ENCODE data around the gene LIMA1. TPM values are rescaled to one million over a fixed set of nuclear protein-coding genes. Genes with fewer than 3 reads are reported as not detected.

LIMA1 gene
- total RNA-seq, 3 donors from 2014 or later: 128 to 162 (median 156) TPM

DNA sequence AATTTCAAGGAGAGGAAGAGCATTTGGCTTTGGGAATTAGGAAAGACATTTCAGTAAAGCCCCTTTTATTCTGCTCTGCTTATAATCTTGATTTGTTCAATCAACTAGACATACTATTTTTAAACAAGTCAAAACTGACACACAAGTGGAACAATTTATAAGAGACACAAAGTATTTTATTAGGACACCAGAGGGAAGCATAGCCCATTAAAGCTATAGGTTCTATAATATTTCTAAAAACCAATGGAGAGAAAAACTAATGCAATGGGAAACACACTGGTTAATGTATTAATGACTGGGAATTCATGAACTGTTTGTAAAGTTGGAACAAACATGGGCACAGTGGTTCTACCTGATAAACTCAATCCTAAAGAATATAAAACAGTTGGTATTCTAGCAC, 100.9 kb downstream of the LIMA1 start:
- DNase-seq (ENCODE audit: low spot score in 2 of 2): no peak
- intact Hi-C loops (cut with DNase I; ENCODE audit: low total_unique reads): no loop called here
- Histone ChIP-seq H3K4me1 (peaks cover 0 to 6% of the 10 kb centered on the region in 2 donors), H3K36me3 (no peaks in the 10 kb centered on the region), H3K9me3 (no peaks in the 10 kb centered on the region), H3K4me3 (no peak overlapping the region), H3K27me3 (no peaks in the 10 kb centered on the region), H3K27ac (no peak overlapping the region)
- TF ChIP-seq, protein P1, sequence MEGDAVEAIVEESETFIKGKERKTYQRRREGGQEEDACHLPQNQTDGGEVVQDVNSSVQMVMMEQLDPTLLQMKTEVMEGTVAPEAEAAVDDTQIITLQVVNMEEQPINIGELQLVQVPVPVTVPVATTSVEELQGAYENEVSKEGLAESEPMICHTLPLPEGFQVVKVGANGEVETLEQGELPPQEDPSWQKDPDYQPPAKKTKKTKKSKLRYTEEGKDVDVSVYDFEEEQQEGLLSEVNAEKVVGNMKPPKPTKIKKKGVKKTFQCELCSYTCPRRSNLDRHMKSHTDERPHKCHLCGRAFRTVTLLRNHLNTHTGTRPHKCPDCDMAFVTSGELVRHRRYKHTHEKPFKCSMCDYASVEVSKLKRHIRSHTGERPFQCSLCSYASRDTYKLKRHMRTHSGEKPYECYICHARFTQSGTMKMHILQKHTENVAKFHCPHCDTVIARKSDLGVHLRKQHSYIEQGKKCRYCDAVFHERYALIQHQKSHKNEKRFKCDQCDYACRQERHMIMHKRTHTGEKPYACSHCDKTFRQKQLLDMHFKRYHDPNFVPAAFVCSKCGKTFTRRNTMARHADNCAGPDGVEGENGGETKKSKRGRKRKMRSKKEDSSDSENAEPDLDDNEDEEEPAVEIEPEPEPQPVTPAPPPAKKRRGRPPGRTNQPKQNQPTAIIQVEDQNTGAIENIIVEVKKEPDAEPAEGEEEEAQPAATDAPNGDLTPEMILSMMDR (IDR thresholded peaks at IDR 0.05): no peak
- no peak for TF ChIP-seq POLR2A (IDR thresholded peaks at IDR 0.05)
- TF ChIP-seq POLR2AphosphoS5 (IDR thresholded peaks at IDR 0.05): no peak

DNA sequence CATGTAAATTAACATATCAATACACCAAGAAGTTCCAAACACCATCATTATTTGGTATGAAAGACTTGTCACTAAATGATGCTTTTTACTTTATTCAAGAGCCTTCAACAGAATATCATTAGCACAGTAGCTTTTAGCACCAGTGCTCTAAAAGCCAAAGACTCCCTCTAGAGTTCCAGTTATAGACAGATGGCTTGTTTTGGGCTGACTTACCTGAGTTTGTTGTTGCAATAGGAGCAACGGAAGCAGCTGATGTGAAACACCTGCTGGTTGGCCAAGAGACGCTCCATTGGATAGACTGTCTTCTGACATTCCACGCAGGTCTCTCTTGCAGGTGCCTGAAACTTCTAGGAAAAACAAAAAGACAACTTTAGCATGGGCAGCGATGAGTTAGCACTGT, 101.6 kb downstream of the LIMA1 start:
- Histone ChIP-seq H3K27me3 (no peaks in the 10 kb centered on the region), H3K4me1 (peaks cover 0 to 5% of the 10 kb centered on the region in 2 donors), H3K4me3 (no peak overlapping the region), H3K9me3 (no peaks in the 10 kb centered on the region), H3K27ac (no peak overlapping the region), H3K36me3 (no peaks in the 10 kb centered on the region)
- intact Hi-C loops (cut with DNase I; ENCODE audit: low total_unique reads): no loop called here
- TF ChIP-seq POLR2A (IDR thresholded peaks at IDR 0.05) (no peak), POLR2AphosphoS5 (IDR thresholded peaks at IDR 0.05) (no peak)
- TF ChIP-seq, protein P1 (IDR thresholded peaks at IDR 0.05): no peak
- no peak for DNase-seq (ENCODE audit: low spot score in 2 of 2)

DNA sequence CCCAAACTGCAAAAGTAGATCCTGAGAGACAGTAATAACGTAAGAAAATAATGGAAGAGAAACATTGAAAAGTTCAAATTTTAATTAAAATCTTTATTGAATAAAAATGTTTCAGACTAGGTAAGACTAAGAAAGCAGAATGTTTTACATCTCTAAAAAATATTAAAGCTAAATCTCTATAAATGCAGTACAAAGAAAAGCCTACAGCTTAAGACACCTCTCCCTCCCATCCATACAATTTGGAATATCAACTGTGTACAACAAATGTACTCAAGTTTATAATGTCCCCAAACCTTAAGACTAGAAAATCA, 107.6 kb downstream of the LIMA1 start:
- Histone ChIP-seq H3K27me3 (no peaks in the 10 kb centered on the region), H3K4me3 (no peak overlapping the region), H3K9me3 (no peaks in the 10 kb centered on the region), H3K36me3 (no peaks in the 10 kb centered on the region), H3K4me1 (no peaks in the 10 kb centered on the region), H3K27ac (no peak overlapping the region)
- intact Hi-C loops (cut with DNase I; ENCODE audit: low total_unique reads): loop anchor here (10.0 kb wide), 1 partner anchor 91 kb away; the partner anchor contains the start of gene SMARCD1
- no peak for DNase-seq (ENCODE audit: low spot score in 2 of 2)
- TF ChIP-seq POLR2A (IDR thresholded peaks at IDR 0.05): no peak
- no peak for TF ChIP-seq POLR2AphosphoS5 (IDR thresholded peaks at IDR 0.05)
- TF ChIP-seq, protein P1 (IDR thresholded peaks at IDR 0.05): no peak

DNA sequence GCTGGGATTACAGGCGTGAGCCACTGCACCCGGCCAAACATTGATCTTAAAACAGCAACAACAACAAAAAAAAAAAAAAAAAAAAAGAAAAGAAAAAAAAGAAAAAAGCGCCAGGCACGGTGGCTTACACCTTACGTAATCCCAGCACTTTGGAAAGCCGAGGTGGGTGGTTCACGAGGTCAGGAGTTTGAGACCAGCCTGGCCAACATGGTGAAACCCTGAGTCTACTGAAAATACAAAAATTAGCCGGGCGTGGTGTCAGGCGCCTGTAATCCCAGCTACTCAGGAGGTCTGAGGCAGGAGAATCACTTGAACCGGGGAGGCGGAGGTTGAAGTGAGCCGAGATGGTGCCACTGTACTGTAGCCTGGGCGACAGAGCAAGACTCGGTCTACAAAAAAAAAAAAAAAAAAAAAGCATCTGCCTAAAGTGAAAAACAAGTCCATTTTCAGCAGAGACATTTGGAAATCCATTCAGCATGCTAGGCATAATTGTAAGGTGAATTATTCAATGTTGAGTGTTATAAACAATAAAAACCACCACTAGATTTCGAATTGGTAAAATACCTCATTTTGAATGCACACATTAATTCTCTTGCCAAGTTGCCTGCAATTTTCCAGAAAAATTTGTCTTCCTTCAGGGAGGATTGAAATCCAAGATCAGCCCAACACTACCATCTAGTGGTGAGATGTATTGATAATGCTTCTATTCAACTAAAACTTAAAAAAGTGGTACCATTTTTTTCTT, 108.2 kb downstream of the LIMA1 start:
- no peaks in the 10 kb centered on the region for H3K9me3 ChIP-seq
- intact Hi-C loops (cut with DNase I; ENCODE audit: low total_unique reads): loop anchor here (10.0 kb wide), 1 partner anchor 90 kb away; the partner anchor contains the start of gene SMARCD1
- H3K27me3 ChIP-seq: no peaks in the 10 kb centered on the region
- TF ChIP-seq, protein P1 (IDR thresholded peaks at IDR 0.05): peak; percentile 34 to 85 (median 76)
- TF ChIP-seq POLR2A (IDR thresholded peaks at IDR 0.05): no peak
- H3K4me3 ChIP-seq: no peak overlapping the region
- no peaks in the 10 kb centered on the region for H3K4me1 ChIP-seq
- no peaks in the 10 kb centered on the region for H3K36me3 ChIP-seq
- DNase-seq (ENCODE audit: low spot score in 2 of 2): no peak
- H3K27ac ChIP-seq: no peak overlapping the region

DNA sequence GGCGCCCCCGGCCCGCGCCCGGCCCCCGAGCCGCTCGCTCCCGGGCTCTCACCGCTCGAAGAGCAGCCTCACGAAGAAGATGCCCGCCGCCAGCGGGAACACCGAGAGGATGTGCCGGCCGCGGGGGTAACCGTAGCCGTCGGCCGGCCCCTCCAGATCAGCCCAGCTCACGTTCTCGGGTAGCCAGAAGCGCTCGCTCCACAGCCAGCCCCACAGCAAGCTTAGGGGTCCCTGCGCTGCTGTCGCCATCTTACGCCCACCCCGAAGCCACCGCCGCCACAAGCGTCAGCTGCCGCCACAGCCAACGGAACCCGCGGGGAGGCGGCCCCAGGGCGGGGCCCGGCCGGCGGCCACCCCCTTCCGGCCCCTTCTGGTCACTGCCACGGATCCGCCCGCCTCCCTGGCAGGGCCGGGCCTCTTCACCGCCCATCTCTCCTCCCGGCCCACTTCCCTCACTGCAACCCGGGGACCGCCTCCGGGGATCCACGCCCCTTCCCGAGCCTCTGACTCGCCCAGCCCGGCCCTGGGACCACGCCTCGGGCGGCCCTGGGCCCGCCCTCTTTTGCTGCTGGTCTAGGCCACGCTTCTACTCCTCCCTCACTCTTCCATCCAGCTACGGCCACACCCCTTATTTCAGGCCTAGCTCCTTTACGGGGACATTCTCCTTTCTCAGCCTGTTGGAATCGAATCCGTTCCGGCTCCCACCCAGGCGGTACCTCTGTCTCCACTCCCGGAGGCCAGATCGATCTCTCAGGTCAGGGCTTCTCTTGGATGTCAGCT, 116.1 kb downstream of the LIMA1 start, which contains the start of gene CERS5:
Gene CERS5, minus strand, starts transcription at position 321 of the 780 bp plus-strand sequence. Its CDS starts 72 bp downstream, at position 249.
- intact Hi-C loops (cut with DNase I; ENCODE audit: low total_unique reads): no loop called here
- DNase-seq (ENCODE audit: low spot score in 2 of 2): peak; percentile 99
- Histone ChIP-seq H3K36me3 (no peaks in the 10 kb centered on the region), H3K4me1 (no peaks in the 10 kb centered on the region), H3K27ac (peak within 1 kb of the TSS; percentile 92 to 96), H3K27me3 (no peaks in the 10 kb centered on the region), H3K4me3 (peak within 1 kb of the TSS; percentile 82 to 91 (median 89)), H3K9me3 (no peaks in the 10 kb centered on the region)
- TF ChIP-seq POLR2AphosphoS5 (IDR thresholded peaks at IDR 0.05): peak; percentile 54 to 71 (median 68)
- TF ChIP-seq, protein P1 (IDR thresholded peaks at IDR 0.05): peak; percentile 43 to 69 (median 55)
- peak; percentile 44 for TF ChIP-seq POLR2A (IDR thresholded peaks at IDR 0.05)
